ENCODE measurements around the gene CXADR.

The CXADR gene

DNA sequence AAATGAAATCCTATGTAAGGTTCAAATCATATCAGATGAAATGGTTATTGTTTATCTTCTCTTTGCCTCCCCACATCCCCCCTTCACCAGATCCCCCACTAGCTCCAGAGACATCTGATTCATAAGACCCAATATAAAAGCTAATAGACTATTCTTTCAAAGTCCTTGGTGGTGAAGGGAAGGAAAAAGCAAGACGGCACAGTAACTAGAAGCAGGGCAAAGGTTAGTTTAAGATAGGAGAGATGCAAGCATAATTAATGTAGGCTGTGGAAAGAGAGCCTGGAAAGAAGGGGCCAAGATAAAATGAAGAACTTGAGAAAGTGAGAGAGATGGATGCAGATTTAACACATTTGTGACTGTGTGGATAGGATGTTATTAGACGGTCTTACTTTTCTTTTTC lies 66.0 kb downstream of the CXADR start:
- H3K4me3 ChIP-seq (ENCODE audit: low read length): no peak overlapping the region
- no peak for DNase-seq (ENCODE audit: low read depth, low spot score)

DNA sequence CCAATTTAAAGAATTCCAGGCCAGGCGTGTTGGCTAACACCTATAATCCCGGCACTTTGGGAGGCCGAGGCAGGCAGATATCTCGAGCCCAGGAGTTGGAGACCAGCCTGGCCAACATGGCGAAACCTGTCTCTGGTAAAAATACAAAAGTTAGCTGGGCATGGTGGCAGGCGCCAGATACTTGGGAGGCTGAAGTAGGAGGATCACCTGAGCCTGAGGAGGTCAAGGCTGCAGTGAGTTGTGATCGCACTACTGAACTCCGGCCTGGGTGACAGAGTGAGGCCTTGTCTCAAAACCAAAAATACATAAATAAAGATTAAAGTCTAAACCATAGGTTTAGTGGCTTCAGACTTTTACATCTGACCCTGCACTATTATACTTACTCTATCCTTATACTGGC lies 67.5 kb downstream of the CXADR start:
- H3K4me3 ChIP-seq (ENCODE audit: low read length): no peak overlapping the region
- DNase-seq (ENCODE audit: low read depth, low spot score): no peak

DNA sequence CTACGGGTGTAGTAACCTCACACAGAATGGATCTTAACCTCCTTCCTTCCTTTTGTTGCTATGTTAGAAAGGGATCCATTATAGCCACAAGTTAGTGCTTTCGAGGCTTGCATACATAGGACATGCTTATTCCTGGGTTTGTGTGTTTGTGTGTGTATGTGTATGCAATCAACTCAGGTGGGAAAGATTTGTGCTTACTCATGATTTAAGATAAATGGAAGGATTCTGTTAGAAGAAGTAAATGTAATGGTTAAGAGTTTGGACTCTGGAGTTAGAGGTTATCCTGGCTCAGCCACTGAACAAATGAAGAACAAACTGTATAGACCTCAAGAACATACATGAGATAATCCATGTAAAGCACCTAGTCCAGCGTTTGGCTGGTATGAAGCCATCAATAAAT lies 71.1 kb downstream of the CXADR start:
- no peak for DNase-seq (ENCODE audit: low read depth, low spot score)
- no peak overlapping the region for H3K4me3 ChIP-seq (ENCODE audit: low read length)

DNA sequence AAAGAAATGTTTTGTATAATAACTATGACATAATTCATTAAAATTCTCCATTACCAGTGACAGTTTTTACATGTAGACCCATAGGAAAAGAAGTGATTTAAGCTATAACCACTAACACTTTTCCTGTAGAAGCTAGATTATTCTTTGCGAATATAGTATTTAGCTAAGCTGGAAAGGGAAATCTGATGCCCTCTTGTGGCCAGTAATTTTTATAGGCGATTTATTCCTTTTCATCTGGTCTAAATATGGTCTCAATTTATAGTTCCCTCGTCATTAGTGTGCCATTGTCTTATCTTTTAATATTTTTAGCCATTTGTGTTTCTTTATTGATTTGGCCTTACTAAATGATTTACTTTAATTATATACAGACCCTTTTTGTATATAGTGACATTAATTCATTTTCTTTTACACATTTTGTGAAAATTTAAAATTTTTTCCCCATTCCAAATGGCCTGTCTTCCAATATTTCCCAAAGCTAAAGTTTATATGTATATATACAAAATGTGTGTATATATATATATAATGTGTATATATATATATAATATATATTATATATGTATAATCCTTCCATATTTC lies 73.1 kb downstream of the CXADR start:
- no peak overlapping the region for H3K4me3 ChIP-seq (ENCODE audit: low read length)
- peak; percentile 42 for DNase-seq (ENCODE audit: low read depth, low spot score)

DNA sequence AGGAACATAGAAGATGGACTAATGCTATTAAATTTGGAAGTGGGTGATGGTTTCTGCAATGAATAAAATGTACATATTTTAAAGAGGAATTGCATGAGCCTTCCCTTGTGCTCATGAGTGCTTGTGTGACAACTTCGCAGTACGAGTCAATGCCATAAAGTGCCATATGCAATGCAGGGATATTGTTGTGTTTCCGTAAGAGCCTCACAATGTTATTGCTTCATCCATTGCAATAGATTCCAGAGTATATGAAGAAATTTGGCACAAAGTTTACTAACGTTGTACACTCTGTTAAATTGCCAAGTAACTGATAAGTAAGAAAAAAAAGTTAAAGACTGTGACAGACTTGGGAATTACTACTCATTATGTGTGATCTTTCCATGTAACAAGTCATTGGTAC lies 77.6 kb downstream of the CXADR start:
- H3K4me3 ChIP-seq (ENCODE audit: low read length): no peak overlapping the region
- DNase-seq (ENCODE audit: low read depth, low spot score): no peak

DNA sequence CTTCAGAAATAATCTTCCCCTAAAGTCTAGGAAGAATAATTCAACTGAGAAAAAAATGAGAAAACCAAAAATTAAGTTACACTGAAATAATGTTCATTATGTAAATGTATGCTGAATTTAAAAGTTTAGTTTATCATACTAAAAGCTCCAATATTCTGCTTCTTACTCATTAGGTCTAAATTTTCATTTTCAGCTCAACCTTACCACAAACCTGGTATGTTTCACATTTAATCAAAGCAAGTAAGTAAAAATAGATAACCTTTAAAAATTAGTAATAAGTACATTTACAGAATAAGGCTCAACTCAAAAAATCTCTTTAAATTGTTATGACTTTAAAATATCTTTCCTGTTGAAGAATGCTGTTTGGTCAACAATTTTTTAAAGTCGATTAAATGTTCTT lies 84.8 kb downstream of the CXADR start:
- H3K4me3 ChIP-seq (ENCODE audit: low read length): no peak overlapping the region
- no peak for DNase-seq (ENCODE audit: low read depth, low spot score)

DNA sequence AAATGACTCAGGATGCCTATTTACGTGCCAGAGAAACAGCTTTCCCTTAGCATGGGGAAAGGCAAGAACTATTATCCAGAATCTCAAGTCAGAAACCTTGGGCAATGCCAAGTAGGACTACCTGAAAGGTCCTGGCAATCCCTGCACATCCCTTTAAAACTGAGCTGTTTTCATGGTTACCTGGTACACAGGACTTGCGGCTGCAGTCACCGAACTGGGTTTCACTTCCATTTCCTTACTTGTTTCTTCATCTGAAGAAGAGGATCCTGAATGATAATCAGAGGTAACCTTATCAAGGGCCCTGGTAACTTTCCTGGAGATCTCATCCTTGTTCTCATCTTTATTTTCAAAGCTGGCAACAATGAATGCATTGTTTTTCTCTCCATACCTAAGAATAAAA lies 85.6 kb downstream of the CXADR start:
- no peak overlapping the region for H3K4me3 ChIP-seq (ENCODE audit: low read length)

DNA sequence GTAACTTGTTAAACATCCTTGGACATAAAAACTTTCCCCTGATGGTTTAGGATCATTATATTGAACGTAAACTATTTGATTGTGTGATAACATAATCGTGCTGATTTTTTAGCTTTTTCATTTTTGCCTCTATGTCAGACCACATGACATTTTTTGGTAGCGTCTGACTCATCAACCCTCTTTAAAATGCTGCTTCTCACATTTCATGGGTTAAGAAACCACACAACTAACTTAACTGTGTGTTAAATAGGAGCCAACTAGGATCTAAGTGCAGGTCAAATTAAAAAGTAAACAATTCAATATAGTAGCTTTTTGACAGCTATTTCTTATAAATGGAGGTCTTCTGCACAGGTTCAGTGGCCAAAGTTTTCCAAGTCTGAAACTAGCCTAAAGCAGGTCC lies 90.0 kb downstream of the CXADR start:
- no peak overlapping the region for H3K4me3 ChIP-seq (ENCODE audit: low read length)
- no peak for DNase-seq (ENCODE audit: low read depth, low spot score)

More for the DNA sequence above, 85.6 kb downstream of the CXADR start:
- DNase-seq (ENCODE audit: low read depth, low spot score): no peak

DNA sequence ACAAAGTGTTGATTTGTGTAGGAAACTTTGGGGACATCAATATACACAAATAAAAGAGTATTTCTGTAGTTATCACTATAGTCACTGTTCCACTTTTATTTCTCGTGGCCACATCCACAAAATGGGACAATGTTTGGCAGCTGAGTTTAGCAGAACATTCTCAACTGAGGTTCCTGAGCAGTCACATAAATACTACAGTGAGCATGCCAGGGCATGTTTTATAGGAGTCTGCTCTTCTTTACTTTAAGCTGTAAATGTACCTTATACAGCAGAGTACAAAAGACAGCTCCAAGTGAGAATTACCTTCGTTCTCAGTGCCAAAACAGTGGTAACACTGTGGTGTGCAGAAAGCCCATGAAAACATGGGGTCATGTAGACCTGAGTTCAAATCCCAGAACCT lies 94.8 kb downstream of the CXADR start:
- no peak overlapping the region for H3K4me3 ChIP-seq (ENCODE audit: low read length)
- DNase-seq (ENCODE audit: low read depth, low spot score): no peak

DNA sequence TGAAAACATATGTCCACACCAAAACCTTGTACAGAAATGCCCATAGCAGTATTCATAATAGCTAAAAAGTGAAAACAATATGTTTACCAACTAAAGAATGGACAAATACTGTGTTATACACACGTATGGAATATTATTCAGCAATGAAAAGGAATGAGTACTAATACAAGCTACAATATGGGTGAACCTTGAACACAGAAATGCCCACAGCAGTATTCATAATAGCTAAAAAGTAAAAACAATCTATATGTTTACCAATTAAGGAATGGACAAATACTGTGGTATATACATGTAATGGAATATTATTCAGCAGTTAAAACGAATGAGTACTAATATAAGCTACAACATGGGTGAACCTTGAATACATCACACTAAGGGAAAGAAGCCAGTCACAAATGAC lies 96.8 kb downstream of the CXADR start:
- no peak overlapping the region for H3K4me3 ChIP-seq (ENCODE audit: low read length)
- no peak for DNase-seq (ENCODE audit: low read depth, low spot score)

DNA sequence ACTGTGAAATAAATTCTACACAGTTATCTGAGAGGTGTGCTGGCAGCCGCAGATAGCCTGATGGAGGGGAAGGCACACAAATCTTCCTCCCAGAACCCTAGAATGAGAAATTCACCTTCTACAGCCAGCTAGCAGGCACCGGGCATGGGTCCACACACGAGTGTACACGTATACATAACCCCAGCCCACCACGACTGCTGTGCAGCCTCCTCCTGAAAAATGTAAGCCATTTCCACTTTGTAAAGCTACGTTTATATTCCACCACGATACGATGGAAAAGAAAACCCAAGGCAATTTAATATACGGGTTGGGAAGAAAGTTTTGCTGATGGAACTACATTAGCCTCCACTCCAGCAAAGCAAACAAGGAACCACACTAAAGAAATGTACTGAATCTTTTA lies 98.1 kb downstream of the CXADR start:
- H3K4me3 ChIP-seq (ENCODE audit: low read length): peak overlapping the region; percentile 89
- no peak for DNase-seq (ENCODE audit: low read depth, low spot score)

DNA sequence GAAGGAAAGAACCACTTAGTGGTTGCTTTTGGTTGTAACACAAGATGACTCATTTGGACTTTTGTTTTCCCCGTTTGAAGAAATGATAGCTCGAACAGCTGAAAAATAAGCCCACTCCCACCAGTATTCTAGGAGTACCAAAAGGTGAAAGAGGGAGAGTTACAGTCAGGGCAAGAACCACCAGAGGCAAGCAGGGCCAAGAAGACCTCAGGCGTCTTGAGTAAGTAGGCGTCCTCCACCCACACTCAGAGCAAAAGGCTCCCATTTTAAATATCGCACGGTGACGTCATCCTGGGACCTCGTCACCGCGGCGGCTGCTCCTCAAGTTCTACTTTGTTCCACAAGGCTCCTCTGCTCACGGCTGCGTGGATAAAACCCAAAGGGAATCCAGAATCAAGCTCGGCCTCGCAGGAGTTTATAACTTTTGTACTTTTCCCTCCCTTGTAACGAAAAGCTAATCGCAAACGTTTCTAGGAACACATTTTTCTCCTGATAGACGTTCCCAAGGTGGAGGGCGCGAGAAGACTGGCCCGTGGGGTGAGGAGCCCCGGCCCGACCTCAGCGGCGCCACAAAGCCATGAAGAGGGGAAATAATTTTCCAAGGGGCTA lies 98.7 kb downstream of the CXADR start:
- peak; percentile 80 for DNase-seq (ENCODE audit: low read depth, low spot score)
- H3K4me3 ChIP-seq (ENCODE audit: low read length): peak overlapping the region; percentile 89

DNA sequence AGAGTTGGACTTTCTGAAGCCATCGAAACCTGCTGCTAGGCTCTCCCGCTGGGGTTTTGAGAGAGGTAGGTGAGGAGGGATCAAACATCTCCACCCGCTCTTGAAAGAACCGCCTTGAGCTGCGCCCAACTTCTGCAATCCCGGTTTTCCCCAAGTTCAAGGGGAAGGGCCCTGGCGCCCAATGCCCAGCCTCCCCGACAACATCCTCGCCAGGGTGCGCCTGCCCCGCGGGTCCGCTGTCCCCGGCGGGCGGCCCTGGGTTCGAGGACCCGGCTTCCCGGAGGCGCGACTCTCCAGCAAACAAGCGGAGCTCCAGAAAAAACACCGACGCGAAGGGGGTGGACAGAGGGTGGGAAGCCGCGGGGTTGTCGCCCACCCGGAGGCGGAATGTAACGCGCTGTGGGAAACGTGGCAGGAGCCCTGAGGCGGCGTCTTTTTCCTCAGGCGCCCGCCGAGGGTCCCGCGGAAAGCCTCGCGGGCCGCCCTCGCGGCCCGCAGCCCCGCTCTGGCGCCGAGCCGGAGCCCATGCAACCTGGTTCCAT lies 99.3 kb downstream of the CXADR start:
- peak overlapping the region; percentile 89 for H3K4me3 ChIP-seq (ENCODE audit: low read length)
- DNase-seq (ENCODE audit: low read depth, low spot score): no peak

DNA sequence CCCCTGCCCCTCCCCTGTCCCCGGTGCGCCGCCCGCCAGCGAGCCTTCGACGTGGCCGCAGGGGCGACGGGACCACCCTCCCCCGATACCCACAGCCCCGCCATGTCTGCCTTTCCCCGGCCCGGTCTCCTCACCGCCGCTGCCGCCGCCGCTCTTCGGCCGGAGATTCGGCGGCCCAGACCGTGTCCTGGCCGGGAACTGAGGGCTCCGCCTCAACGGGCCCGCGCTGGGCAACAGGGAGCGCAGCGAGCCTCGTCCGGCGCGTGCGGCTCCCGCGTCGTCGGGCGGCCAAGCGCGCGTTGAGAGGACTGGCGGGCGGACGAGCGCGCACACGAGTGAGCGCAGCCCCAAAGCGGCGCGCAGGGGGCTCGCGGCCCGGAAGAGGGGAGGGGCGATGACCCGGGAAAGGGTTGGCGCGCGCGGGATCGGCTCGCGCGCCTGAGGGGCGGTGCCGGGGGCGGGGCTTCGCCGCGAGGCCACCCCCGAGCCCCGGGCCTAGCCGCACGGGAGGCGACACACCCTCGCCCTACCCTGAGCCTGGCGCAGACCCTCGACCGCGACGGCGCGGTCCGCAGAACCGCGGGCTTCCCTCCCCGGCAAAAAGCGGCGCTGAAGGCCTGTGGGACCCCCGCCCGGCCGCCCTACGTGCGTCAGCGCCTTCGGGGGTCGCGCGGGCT lies 99.9 kb downstream of the CXADR start, which contains the start of gene BTG3:
TSS of gene BTG3 (minus strand) at position 337 of the 677 bp plus-strand sequence. CDS start 3,757 bp downstream, outside the sequence.
- peak within 1 kb of the TSS; percentile 89 for H3K4me3 ChIP-seq (ENCODE audit: low read length)
- DNase-seq (ENCODE audit: low read depth, low spot score): peak; percentile 64

DNA sequence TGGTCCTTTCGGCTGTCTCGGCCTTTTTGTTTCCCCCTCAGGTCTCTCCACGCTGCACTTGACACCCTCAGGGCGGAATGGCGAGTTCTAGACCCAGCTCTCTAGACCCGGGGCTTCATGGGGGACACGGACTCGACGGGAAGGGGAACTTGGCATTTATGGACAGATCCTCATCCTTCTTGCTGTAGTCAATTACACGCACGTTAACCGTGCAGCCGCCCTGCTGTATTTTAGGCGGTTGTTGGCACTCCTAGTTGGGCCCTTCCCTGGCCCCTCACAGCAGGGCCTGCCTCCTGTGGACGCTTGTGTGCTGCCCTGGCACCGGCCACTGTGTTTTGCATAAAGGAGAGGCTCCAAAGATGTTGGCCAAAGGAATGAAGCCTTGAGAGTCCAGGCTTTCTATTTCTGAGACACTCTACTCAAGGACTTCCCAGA lies 100.4 kb downstream of the CXADR start:
- no peak for DNase-seq (ENCODE audit: low read depth, low spot score)
- peak overlapping the region; percentile 15 for H3K4me3 ChIP-seq (ENCODE audit: low read length)

DNA sequence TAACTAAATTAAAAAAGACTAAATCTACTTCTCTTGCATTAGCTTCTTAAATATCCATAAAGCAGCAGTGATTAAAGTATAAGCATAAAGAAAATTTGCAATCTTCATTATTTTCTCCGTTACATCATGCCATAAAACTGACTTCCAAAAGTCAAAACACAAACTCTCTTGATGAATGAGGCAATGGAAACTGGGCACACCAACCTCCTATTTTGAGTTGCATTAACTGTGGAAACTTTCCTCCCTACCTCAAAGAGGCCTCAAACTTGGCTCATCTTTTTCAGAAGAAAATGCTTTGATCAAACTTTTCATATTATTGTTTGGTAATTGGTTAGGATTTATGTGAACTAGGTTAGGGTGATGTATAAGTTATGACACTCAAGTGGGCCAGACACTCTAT lies 104.0 kb downstream of the CXADR start:
- no peak for DNase-seq (ENCODE audit: low read depth, low spot score)
- H3K4me3 ChIP-seq (ENCODE audit: low read length): no peak overlapping the region

DNA sequence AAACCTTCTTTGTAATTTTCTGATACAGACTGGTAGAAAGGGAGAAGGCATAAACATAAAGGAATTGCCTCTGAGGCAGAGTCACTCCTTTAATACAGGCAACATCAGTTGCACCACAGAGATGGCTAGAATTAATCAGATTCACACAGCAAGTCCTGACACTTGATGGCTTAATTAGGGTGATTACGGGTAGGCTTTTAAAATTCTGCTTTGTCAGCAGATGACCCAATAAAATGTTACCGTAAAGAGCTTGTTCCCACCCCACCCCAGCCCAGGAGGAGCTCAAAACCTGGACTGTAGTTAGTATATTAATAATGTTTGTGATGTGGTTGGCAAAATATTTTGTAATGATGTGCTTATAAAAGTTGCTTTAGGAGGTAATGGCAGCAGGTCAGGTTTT lies 109.2 kb downstream of the CXADR start:
- DNase-seq (ENCODE audit: low read depth, low spot score): no peak

DNA sequence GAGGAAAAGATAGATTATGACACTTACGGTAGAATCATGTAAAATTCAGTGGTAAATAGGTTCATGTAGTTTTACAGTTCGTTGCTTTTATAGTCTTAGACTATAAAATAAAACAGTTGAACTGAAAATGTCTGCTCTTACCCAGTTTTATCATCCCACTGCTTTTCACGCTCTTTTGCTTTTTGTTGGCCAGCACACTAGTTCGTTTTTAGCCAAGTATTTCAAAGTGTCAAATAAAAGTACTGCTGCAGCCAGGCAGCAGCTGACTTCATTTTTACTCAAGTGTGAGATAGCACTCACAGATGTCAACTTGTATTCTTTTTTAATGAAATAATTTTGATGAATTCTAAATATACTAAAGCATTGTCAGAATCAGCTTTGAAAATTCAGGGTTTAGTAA lies 118.4 kb downstream of the CXADR start:
- no peak overlapping the region for H3K4me3 ChIP-seq (ENCODE audit: low read length)
- no peak for DNase-seq (ENCODE audit: low read depth, low spot score)

More for the DNA sequence above, 109.2 kb downstream of the CXADR start:
- H3K4me3 ChIP-seq (ENCODE audit: low read length): no peak overlapping the region

DNA sequence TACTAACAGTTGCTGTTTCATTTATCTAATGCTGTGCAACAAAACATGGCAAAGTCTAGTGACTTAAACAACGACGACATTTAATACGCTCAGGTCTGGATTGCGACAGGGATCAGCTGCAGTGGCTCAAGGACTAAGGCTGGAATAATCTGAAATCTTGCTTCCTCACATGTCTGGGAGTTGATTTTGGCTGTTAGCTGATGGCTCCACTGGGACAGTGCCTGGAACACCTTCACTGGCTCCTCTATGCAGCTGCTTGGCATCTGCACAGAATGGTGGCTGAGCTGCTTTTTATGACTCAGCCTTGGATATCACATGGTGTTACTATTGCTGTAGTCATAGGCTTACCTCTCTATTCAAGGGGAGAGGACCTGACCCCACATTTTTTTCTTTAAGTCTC lies 123.9 kb downstream of the CXADR start:
- no peak for DNase-seq (ENCODE audit: low read depth, low spot score)
- no peak overlapping the region for H3K4me3 ChIP-seq (ENCODE audit: low read length)

DNA sequence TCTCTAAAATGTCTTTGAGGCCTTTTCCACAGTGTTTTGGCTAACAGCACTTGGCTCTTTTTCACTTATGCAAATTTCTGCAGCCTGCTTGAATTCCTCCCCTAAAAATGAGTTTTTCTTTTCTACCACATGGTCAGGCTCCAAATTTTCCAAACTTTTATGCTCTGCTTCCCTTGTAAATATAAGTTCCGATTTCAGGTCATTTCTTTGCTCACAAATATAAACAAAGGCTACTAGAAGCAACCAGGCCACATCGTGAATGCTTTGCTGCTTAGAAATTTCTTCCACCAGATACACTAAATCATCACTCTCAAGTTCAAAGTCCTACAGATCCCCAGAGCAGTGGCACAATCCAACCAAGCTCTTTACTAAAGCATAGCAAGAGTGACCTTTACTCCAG lies 128.0 kb downstream of the CXADR start:
- no peak for DNase-seq (ENCODE audit: low read depth, low spot score)
- H3K4me3 ChIP-seq (ENCODE audit: low read length): no peak overlapping the region
